ACHN (cell line): ENCODE data around the gene CLASP2.

Source experiments
- DNase-seq: peaks from one replicate; pipeline ENCODE4 v3.0.0-alpha.2; 2015
- in situ Hi-C: cut with HindIII; loops from 2 replicates; pipeline ENCODE4 v1.10.0; 2017; ENCODE audit warnings: low sequenced_read_pairs, low pct_ligation_motif_present, low pct_unique_long_range_greater_than_20kb

CLASP2 gene

GRCh38 chr3:33579178-33579510 is 138.9 kb downstream of the CLASP2 start:
- in situ Hi-C loops = no loop called here
- no peak for DNase-seq

GRCh38 chr3:33578325-33579177 is 139.5 kb downstream of the CLASP2 start:
- no peak for DNase-seq
- in situ Hi-C loops = no loop called here

GRCh38 chr3:33577588-33577987 is 140.5 kb downstream of the CLASP2 start:
- in situ Hi-C loops = no loop called here
- no peak for DNase-seq

- no peak for DNase-seq
- in situ Hi-C loops = no loop called here
These were observed 140.9 kb downstream of the CLASP2 start for GRCh38 chr3:33577173-33577572.

DNA sequence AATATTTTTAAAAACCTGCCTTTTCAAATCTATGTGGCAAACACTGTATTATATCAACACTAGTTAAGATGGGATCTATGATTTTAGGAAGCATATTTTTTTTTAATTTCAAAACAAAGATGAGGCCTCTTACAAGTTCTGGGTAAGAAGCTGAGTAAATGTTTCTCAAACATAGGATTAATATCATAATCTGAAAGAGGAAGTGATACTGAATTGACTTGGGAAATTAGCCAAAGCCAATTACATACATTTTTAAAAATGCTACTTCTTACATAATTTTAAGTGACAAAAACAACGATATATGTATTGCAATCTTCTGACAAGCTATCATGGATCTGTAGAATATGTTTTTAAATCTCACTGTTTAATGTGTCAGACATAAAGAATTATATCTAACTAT is 142.7 kb downstream of the CLASP2 start:
- in situ Hi-C loops = no loop called here
- DNase-seq = no peak

- in situ Hi-C loops = no loop called here
- DNase-seq = no peak
These were observed 160.2 kb downstream of the CLASP2 start for GRCh38 chr3:33557829-33558228.

DNA sequence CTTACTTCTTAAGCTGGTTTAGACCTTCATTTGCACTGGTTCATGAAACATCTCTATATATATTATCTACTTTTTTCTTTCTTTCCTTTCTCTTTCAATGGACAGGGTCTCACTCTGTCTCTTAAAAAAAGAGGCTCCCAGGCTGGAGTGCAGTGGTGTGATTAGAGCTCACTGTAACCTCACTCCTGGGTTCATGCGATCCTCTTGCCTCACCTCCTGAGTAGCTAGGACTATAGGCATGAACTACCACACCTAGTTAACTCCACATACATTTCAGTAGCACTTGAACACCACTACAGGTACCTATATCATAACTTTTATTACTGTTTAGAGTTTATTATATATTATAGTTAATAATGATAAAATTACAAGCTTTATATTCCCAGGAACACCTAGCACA is 160.8 kb downstream of the CLASP2 start:
- in situ Hi-C loops = no loop called here
- DNase-seq = no peak

- in situ Hi-C loops = no loop called here
- DNase-seq = no peak
These were observed 171.0 kb downstream of the CLASP2 start for GRCh38 chr3:33547101-33547500.

DNA sequence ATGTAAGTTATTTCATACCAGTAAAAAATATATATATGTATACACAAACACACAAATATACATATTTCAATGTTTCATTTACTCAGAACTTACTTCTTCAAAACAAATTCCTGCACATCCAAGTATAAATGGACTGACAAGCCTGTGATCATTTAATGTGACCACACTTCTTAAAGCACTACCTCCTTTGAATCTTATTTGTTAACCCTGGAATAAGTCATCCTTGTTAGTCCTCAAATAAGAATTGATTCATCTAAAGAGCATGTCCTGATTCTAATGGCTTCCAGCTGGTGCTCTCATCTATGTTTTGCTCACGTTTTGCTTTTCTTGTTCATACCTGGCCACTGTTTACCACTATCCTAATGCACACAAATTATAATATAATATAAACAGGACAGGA is 173.9 kb downstream of the CLASP2 start:
- DNase-seq = no peak
- in situ Hi-C loops = no loop called here

DNA sequence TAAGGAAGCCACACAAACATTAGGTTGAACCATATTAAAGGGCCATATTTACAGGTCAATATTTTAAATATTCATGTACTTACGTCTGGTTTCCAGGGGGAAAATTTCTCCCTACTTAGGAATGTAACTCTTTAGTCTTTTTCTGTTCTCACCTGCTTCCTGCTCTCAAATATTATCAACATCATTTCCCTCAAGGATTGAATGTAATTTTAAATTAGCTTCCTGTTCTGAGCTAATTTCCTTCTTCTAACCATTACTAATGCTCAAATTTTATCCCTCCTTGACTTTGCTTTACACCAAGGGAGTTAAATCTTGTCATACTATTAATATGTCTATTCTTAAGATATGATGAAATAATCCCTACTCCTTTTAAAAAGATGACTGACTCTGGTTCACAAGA is 174.5 kb downstream of the CLASP2 start:
- in situ Hi-C loops = no loop called here
- no peak for DNase-seq

DNA sequence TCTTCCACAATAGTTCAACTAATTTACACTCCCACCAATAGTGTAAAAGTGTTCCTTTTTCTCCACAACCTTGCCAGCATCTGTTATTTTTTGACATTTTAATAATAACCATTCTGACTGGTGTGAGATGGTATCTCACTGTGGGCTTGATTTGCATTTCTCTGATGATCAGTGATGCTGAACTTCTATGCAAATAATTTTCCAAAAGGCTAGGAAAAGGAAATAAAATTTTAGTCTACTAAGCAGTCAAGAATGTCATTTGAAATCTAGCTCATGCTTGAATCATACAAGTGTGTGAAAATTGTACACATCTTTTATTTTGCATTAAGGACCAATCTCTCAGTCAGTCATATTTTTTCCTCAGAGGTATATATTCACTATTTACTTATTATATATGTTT is 176.1 kb downstream of the CLASP2 start:
- DNase-seq = no peak
- in situ Hi-C loops = no loop called here

GRCh38 chr3:33538678-33539339 is 179.2 kb downstream of the CLASP2 start:
- in situ Hi-C loops = no loop called here
- no peak for DNase-seq

DNA sequence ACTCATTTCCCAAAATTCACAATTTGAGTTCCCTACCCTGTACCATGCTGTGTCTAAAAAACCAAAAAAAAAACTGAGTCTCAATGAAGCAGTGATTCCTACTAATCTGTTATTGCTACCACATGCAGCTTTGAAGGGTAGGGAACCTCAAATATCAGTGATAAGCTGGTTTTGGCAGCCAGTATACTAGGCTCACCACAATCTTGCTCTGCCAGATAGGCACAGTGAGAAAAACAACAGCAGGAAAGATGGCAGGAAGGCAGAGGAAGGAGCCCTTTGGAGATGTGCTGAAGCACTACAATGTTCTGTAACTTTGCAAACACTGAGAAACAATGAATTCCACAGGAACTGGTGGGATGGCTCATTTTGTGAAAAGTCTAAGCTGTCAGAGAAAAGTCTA is 180.9 kb downstream of the CLASP2 start:
- in situ Hi-C loops = no loop called here
- no peak for DNase-seq

DNA sequence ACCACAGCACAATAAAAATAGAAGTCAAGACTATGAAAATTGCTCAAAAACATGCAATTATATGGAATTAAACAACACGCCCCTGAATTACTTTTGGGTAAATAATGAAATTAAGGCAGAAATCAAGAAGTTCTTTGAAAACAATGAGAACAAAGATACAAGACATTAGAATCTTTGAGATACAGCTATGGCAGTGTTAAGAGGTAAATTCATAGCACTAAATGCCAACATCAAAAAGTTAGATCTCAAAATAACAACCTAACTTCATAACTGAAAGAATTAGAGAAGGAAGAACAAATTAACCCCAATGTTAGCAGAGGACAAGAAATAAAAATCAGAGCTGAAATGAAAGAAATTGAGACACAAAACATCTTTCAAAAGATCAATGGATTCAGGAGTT is 191.3 kb downstream of the CLASP2 start:
- DNase-seq = no peak
- in situ Hi-C loops = no loop called here

DNA sequence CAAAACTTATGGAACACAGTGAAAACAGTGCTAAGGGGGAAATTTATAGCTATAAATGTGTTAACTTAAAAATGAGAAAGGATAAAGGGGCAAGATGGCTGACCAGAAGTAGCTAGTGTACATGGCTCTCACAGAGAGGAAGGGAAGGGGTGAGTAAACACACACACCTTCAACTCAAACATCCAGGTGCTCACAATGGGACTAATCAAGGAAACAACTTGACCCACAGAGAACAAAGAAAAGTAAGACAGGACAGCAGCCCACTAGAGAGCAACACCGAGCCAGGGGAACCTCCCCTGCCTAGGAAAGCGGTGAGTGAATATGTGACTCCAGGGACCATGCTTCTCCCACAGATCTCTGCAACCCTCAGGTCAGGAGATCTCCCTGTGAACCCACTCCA is 192.8 kb downstream of the CLASP2 start:
- in situ Hi-C loops = no loop called here
- DNase-seq = no peak

DNA sequence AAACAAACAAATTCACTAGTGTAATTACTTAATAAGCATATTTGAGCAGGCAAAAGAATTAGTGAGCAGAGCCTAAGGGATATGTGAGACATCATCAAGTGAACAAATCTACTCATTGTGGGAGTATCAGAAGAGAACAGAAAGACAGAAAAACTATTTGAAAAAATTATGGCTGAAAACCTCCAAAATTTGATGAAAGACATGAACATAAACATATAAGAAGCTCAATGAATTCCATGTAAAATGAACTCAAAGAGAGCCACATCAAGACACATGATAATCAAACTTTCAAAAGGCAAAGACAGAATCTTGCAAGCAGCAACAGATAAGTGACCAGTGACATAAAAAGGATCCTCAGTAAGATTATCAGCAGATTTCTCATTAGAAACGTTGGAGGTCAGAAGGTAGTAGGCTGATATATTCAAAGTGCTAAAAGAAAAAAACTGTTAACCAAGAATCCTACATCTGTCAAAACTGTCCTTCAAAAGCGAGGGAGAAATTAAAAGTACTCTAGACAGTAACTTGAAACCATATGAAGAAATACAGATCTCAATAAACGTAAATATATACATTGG is 194.9 kb downstream of the CLASP2 start:
- in situ Hi-C loops = no loop called here

GRCh38 chr3:33521736-33522135 is 196.3 kb downstream of the CLASP2 start:
- in situ Hi-C loops = no loop called here
- DNase-seq = no peak

More for the DNA sequence above, 194.9 kb downstream of the CLASP2 start:
- DNase-seq = no peak

DNA sequence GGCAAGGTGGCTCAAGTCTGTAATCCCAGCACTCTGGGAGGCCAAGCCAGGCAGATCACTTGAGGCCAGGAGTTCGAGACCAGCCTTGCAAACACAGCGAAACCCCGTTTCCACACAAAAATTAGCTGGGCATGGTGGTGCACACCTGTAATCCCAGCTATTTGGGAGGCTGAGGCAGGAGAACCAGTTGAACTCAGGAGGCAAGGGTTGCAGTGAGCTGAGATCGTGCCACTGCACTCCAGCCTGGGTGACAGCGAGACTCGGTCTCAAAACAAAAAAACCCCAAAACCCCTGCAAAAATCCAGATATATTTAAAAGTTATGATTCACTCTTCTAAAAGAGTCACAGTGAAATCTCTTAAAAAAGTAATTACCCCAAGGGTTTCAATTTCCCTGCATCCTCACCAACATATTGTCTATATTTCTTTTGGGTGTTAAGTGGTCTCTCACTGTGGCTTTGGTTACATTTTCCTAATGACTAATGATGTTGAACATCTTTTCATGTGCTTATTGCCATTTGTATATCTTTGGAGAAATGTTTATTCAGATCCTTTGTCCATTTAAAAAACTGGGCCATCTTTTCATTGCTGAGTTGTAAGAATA is 204.7 kb downstream of the CLASP2 start:
- no peak for DNase-seq
- in situ Hi-C loops = no loop called here

DNA sequence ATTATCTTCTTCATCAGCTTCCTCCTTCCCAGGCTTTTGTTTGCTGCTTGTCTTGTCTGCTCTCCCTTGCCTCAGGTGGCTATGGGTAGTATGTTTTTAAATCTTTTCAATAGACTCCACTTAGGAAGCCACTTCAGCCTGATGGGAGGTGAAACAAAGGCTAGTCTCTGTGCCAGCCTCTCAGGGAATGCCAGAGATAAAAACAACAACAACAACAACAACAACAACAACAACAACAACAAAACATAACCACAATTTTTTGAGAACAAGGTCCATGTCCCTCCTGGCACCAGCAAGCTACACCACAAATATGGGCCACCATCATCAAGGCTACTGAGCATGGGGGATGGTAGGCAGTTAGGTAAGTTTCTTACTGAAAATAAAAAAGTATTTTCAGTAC is 213.0 kb downstream of the CLASP2 start:
- in situ Hi-C loops = no loop called here
- no peak for DNase-seq

DNA sequence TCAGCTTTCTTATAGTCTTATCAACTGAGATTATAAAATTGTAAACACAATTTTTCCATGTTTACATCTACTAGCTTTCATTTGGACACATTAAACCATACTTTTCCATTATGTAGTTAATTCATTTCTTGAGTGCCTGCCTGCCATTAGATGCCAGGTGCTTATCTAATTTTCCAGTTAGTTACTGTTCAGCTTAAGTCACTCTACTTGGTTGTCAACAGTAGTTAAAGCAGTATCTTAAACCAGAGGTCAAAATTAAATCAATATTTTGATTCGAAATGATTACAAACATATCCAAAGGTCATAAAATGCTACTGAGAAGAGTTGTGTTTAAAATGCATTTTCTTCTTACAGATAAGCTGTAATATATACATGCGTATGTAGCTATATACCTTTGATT is 221.6 kb downstream of the CLASP2 start:
- DNase-seq = no peak
- in situ Hi-C loops = no loop called here
